ENCODE data around the gene PTPRM.

PTPRM gene

GRCh38 chr18:7567474-7568425 is 634 bp downstream of the PTPRM start:
- peak in 2 of 6 experiments; percentile 2 to 23 for DNase-seq

GRCh38 chr18:7568426-7568825 is 1.3 kb downstream of the PTPRM start:
- no peak for DNase-seq

DNA sequence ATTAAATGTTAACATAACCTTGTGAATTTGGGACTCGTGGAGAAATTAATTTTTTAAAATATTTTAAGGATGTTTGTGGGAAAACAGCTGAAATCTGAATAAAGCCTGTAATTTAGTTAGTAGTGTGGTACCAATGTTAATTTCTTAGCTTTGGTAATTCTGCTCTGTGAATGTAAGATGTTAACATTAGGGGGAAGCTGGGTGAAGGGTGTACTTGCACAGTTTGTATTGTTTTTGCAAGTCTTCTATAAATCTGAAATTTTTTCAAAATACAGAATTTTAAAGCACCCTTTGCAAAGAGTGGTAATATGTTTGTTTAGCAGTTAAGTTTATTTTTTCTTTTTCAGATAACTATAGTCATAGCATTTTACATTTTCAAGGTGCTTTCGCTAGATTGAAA is 4.5 kb downstream of the PTPRM start:
- no peak for DNase-seq

DNA sequence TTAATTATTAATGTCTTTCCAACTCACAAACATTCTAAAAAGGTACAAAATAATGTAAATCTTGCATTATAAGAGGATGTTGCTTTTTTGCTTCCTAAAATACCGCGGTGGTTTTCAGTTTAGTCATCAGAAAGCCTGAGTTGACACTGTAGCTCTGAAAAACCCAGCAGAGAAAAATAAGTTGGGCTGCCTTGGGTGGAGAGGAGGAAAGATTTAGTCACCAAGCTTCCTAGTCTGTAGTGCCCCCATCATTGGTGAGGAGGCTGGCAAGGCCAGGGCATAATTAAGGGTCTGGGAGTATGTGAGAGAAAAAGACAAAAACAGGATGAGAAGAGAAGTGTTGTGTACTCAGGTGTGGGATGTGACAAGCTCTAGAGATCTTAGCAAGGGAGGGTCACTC is 5.7 kb downstream of the PTPRM start:
- DNase-seq, result no peak

DNA sequence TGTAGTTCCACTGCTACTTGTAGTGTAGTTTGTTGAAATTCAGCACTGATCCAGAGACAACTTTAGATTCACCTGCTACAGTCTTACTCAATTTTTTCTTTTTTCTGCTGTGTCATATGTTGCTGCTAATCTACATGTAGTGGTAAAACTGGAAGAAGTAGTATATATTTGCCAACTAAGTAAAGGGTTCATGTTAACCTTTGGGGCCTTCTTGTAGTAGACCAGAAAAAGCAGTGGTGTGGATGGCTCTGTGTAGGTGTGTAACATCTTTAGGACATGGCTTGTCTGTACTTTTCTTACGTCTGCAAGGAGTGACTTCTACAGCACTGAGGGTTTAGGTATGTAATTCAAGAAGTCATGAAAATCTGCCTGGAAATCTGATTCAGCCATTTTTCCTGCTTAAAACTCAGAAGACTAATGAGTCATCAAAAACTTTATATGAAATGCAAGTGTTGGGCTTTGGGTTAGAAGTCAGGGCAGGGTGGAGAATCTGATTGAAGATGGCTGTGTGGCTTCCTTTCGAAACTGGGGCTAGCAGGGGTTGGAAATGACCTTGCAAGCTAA is 8.4 kb downstream of the PTPRM start:
- no peak for DNase-seq

DNA sequence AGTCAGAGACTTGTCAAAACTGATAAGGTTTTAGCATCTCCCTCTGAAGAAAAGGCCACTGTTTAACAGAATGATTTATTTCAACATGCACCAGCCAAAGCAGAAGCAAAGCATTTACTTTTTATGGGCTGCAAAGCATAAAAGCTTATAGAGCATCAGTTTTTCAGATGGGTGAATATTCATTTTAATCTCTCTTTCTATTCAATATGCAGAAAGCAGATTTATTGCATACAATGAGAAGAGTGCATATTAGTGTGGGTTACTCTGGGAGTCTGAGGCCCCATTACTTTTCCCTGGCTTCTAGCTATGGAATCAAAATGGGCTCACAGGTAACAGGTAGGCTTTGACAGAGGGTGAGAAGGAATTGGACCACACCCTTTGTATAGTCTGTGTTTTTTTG is 9.0 kb downstream of the PTPRM start:
- no peak for DNase-seq

DNA sequence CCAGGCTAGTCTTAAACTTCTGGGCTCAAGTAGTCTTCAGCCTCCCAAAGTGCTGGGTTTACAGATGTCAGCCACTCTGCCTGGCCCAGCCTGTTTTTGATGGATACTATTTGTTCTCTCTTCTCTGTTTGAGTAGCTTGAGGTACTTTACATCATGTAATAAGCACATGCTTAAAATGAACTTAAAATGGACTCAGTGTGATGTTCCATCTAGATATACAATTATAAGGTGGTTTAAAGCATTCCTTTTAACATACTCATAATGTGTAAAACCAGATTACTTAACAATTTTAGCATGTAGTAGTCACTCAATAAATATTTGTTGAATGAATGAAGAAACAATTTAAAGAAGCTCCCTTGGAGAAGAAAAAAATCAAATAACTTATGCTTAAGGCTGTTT is 9.6 kb downstream of the PTPRM start:
- DNase-seq, result no peak

DNA sequence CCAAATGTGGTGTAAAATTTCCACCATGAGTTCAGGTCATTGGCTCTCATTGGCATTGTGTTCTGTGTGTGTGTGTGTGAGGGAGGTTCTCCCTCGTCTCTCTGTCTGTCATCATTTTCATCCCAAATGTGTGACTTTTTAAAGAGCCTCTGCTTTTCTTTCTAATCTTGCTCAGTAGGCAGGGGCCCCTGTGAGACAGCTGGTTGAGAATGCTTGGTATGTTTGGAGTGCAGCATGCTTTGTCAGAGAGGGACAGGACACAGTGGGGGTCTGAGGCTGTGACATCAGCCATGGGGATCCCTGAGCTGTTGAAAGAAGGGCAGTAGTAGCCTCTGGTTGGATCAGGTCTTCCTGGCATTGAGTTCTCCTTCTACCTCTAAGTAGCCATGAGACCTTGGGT is 10.6 kb downstream of the PTPRM start:
- DNase-seq, result no peak

- no peak for DNase-seq
Measured at GRCh38 chr18:7579176-7579917, 12.2 kb downstream of the PTPRM start.

- no peak for DNase-seq
Measured at GRCh38 chr18:7579918-7580542, 12.9 kb downstream of the PTPRM start.

DNA sequence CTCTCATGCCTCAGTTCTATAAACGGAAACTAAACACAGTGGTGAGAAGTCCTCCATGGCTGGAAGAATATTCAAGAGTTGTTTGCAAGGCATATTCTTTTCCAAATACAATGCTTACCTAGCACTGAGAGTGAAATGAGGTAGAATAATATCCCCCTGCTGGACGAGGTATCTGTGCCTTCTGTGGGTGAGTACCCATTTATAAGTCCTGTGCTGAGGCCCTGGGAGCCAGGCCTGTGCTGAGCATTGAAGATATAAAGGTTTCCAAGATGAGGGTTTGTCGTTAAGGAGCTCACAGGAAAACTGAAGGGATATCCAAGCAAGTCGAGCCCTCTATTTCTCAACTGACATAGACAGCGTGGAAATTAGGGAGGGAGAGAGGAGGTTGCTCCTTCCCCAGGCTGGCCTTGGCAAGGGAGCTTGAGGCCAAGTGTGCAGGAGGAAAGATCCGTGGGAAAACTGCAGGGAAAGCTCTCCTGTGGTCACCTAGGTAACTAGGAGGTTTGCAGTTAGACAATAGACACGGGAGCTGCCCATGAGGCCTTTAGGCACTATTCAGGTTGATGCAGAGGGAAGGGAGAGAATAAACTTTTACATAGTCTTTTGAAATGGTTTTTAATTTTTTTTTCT is 17.6 kb downstream of the PTPRM start:
- DNase-seq, result no peak

GRCh38 chr18:7585276-7585670 is 18.2 kb downstream of the PTPRM start:
- no peak for DNase-seq

- no peak for DNase-seq
Measured at GRCh38 chr18:7586379-7586778, 19.3 kb downstream of the PTPRM start.

DNA sequence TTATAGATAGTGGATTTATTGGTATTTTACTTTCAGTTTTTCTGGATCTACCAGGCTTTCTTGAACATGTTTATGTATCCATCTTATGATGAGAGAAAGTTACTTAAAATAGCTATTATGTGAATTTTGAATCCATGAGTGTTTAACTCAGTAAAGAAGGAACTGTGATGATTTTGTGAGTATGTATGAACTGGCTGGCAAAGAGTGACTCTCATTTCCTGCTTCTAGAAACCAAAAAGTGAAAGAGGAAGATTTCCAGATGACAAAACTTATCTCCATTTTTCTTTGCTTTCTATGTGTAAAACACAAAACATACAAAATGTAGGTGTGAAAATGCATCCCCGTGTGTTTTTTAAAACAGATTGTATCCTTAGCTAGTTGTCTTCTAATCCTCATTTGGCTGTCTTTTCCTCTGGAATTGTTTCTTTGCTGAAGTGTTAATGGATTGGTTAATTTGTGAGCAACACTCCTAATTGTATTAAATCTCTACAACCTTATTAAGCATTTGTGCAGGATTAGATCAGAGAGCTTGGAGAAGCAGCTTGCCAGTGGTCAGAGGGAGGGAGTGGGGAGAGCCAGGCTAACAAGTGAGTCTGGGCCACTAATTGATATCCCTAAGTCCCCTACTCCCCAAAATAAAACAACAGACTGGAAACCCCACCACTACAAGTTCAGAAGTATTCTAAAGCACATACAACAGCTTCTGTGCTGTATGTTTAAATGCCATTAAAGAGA is 23.9 kb downstream of the PTPRM start:
- DNase-seq, result no peak

DNA sequence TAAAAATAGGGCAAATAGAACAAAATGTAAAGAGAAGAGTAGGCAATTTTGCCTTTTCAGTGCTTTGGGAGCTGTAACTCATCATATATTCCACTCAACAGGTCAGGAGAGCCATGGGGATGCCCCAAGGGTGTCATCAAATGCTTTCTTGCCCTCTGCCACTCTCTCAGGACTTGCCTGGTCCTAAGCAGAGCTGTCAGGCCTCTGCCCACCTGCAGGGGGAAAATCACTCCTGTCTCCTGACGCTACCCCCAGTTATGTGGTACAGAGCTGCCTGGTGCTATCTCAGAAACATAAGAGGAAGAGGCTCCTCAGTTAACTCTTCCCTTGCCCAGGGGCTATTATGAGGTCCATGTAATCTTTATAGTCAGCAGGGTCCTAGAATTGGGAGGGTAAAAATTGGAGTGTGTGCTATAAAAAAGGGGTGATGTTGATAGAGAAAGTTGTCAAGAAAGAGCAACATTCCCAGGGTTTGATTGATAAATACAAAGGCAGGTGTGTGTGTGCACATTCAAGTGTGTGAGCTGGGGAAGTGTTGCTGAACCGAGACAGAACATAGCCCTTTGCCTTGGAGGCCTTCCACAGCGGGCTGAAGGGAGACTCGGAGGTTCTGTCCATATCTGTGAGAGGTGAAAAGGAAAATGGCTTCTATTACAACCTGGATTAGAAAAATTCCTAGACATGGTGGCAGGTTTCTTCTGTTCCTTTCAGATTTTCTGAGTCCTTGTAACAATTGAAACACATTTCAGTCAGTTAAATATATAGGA is 25.4 kb downstream of the PTPRM start:
- DNase-seq, result no peak

DNA sequence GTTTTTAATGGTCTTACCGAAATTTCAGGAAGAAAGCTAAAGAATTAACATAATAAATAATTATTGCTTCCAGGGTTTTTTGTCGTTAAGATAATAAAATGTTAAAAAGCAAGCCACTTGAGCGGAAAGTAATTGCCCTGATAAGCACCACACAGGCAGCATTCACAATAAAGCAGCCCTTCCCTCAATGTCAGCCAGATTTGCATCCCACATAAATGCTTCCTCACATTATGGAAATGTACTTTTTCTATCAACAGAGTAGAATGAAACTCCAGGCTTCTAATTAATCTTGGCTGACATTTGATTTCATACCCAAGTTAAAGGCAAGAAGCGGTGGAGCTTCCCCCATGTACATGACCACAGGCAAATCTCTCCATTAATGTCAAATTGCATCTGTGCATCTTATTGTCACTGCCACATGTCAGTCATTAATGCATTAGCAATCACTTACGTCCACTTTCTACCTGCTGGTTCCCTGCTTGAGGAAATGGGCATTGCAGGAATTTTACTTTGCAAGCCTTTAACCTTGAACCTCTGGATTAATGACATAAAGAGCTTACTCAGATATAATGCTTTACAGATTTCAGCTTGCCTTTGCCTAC is 26.2 kb downstream of the PTPRM start:
- DNase-seq, result no peak

DNA sequence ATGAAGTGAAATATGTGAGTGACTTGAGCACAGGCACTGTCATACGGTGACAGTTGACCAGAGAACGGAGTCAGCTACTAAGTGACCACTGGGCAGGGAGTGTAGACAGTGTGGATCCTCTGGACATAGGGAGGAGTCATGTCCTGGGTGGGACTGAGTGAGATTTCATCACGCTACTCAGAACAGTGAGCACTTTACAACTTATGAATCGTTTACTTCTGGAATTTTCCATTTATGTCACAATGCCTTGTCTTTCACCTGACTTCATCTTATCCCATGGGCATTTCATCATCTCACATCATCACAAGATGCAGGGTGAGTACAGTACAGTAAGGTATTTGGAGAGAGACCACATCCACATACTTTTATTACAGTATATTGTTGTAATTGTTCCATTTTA is 29.0 kb downstream of the PTPRM start:
- no peak for DNase-seq

- DNase-seq, result no peak
Measured at GRCh38 chr18:7597500-7597899, 30.4 kb downstream of the PTPRM start.

GRCh38 chr18:7598167-7599047 is 31.3 kb downstream of the PTPRM start:
- DNase-seq, result no peak

GRCh38 chr18:7600036-7600435 is 32.9 kb downstream of the PTPRM start:
- no peak for DNase-seq
